ENCODE data around the gene AXIN1. TPM values are rescaled to one million over a fixed set of nuclear protein-coding genes. Genes with fewer than 3 reads are reported as not detected.

Gene AXIN1
- total RNA-seq, 1 experiment from 2014 or later, result 53.3 TPM

- POLR2A ChIA-PET, result no interaction called here
Measured at GRCh38 chr16:283033-283805, 69.3 kb downstream of the AXIN1 start, which contains the start of gene PDIA2. Gene PDIA2, plus strand, starts transcription at chr16:283164. Its CDS starts 6 bp downstream, at chr16:283170.

GRCh38 chr16:282491-282890 is 70.0 kb downstream of the AXIN1 start:
- H3K4me1 ChIP-seq (ENCODE audit: control insufficient read depth, insufficient read depth, low read length), result peaks cover 2% of the 10 kb centered on the region
- intact Hi-C loops (cut with micrococcal nuclease; ENCODE audit: unreplicated experiment), result no loop called here
- BruUV-seq (replicated peaks), result no TSS peak
- in situ Hi-C loops (cut with HindIII; ENCODE audit: low pct_unique_long_range_greater_than_20kb, low sequenced_read_pairs), result no loop called here
- H3K27me3 ChIP-seq (ENCODE audit: control insufficient read depth, insufficient read depth, low read length), result no peaks in the 10 kb centered on the region
- no peak for ATAC-seq
- no peak for TF ChIP-seq POLR2AphosphoS5 (IDR thresholded peaks at IDR 0.05; ENCODE audit: low read depth, low read length)
- TF ChIP-seq CTCF (IDR thresholded peaks at IDR 0.05), result no peak
- no peak for TF ChIP-seq SIN3A (IDR thresholded peaks at IDR 0.05; ENCODE audit: borderline replicate concordance, insufficient read depth, low read depth, low read length)
- TF ChIP-seq REST (IDR thresholded peaks at IDR 0.05; ENCODE audit: insufficient read depth in 1 of 2, low read depth in 2 of 2, low read length in 1 of 2), result no peak
- TF ChIP-seq TCF7L2 (IDR thresholded peaks at IDR 0.05; ENCODE audit: low read depth, low read length), result no peak
- ChIA-PET POLR2A (no interaction called here), CTCF (no interaction called here)
- no peaks in the 10 kb centered on the region for H3K9me3 ChIP-seq (ENCODE audit: control insufficient read depth, insufficient read depth, low read depth, low read length)
- H3K27ac ChIP-seq (ENCODE audit: low read length), result no peak overlapping the region
- H3K36me3 ChIP-seq (ENCODE audit: control insufficient read depth, insufficient read depth, low read length), result no peaks in the 10 kb centered on the region
- H3K4me3 ChIP-seq (ENCODE audit: low read depth in 2 of 2, low read length in 2 of 2), result no peak overlapping the region
- DNase-seq (ENCODE audit: low read depth, low spot score), result no peak

More at GRCh38 chr16:283033-283805, 69.3 kb downstream of the AXIN1 start, which contains the start of gene PDIA2:
- H3K9me3 ChIP-seq (ENCODE audit: control insufficient read depth, insufficient read depth, low read depth, low read length), result no peaks in the 10 kb centered on the region
- H3K27ac ChIP-seq (ENCODE audit: low read length), result no peak within 1 kb of the TSS
- CTCF ChIA-PET, result no interaction called here
- H3K27me3 ChIP-seq (ENCODE audit: control insufficient read depth, insufficient read depth, low read length), result no peaks in the 10 kb centered on the region
- DNase-seq (ENCODE audit: low read depth, low spot score) (no peak), ATAC-seq (no peak)
- no peaks in the 10 kb centered on the region for H3K36me3 ChIP-seq (ENCODE audit: control insufficient read depth, insufficient read depth, low read length)
- in situ Hi-C loops (cut with HindIII; ENCODE audit: low pct_unique_long_range_greater_than_20kb, low sequenced_read_pairs), result no loop called here
- intact Hi-C loops (cut with micrococcal nuclease; ENCODE audit: unreplicated experiment), result no loop called here
- BruUV-seq (replicated peaks), result no TSS peak
- peaks cover 2% of the 10 kb centered on the region for H3K4me1 ChIP-seq (ENCODE audit: control insufficient read depth, insufficient read depth, low read length)
- H3K4me3 ChIP-seq (ENCODE audit: low read depth in 2 of 2, low read length in 2 of 2), result no peak within 1 kb of the TSS
- no peak for TF ChIP-seq TCF7L2 (IDR thresholded peaks at IDR 0.05; ENCODE audit: low read depth, low read length)
- TF ChIP-seq REST (IDR thresholded peaks at IDR 0.05; ENCODE audit: insufficient read depth in 1 of 2, low read depth in 2 of 2, low read length in 1 of 2), result no peak
- no peak for TF ChIP-seq CTCF (IDR thresholded peaks at IDR 0.05)
- no peak for TF ChIP-seq SIN3A (IDR thresholded peaks at IDR 0.05; ENCODE audit: borderline replicate concordance, insufficient read depth, low read depth, low read length)
- no peak for TF ChIP-seq POLR2AphosphoS5 (IDR thresholded peaks at IDR 0.05; ENCODE audit: low read depth, low read length)
